Measurements from ENCODE around the gene LTBP1.
"Not testable (repeated sequence)": the region's sequence is repeated elsewhere in the genome, so short reads cannot be mapped to it uniquely, and the experiment has no call there.

LTBP1 gene

DNA sequence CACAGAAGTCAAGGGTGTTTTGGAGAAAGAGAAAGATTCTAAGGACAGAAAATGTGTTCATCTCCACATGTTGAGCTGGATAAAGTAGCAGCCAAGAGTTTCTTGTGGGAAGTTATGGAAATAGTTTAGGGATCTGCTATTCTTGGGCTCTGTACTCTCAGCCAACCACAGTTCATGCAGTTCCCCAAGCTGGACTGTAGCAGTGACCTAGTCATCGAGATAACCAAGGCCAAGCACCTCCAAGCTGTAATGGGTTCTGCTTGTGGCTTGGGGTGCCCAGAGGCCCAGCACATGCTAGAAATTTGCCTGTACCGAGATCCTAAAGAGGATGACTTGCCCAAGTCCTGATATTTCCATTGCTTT is 437.8 kb downstream of the LTBP1 start:
- no peak overlapping the region for H3K27ac ChIP-seq (replicated peaks)
- H3K4me3 ChIP-seq (replicated peaks; ENCODE audit: insufficient read depth, low read length), result no peak overlapping the region

DNA sequence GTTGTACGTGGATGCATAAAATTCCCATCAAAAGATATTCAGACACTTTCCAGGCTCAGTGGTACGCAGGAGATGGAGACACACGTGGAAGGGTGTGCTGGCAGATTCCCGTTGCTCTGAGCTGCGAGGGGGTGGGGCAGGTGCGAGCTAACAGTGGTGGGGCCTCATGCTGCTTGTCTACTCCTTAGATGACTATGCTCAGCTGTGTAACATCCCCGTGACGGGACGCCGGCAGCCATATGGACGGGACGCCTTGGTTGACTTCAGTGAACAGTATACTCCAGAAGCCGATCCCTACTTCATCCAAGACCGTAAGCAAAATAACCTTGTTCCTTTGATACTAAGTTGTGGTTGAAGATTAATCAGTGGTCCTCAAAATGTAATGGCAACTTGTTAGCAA is 442.2 kb downstream of the LTBP1 start:
- TF ChIP-seq GABPA (IDR thresholded peaks at IDR 0.05; ENCODE audit: low read depth) (no peak), POLR2AphosphoS5 (IDR thresholded peaks at IDR 0.05; ENCODE audit: low read depth) (no peak), SPI1 (IDR thresholded peaks at IDR 0.05; ENCODE audit: borderline replicate concordance, low read depth) (no peak)
- TF ChIP-seq, protein P1, sequence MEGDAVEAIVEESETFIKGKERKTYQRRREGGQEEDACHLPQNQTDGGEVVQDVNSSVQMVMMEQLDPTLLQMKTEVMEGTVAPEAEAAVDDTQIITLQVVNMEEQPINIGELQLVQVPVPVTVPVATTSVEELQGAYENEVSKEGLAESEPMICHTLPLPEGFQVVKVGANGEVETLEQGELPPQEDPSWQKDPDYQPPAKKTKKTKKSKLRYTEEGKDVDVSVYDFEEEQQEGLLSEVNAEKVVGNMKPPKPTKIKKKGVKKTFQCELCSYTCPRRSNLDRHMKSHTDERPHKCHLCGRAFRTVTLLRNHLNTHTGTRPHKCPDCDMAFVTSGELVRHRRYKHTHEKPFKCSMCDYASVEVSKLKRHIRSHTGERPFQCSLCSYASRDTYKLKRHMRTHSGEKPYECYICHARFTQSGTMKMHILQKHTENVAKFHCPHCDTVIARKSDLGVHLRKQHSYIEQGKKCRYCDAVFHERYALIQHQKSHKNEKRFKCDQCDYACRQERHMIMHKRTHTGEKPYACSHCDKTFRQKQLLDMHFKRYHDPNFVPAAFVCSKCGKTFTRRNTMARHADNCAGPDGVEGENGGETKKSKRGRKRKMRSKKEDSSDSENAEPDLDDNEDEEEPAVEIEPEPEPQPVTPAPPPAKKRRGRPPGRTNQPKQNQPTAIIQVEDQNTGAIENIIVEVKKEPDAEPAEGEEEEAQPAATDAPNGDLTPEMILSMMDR (IDR thresholded peaks at IDR 0.05; ENCODE audit: insufficient read depth, low read length), result no peak
- TF ChIP-seq, protein P2, sequence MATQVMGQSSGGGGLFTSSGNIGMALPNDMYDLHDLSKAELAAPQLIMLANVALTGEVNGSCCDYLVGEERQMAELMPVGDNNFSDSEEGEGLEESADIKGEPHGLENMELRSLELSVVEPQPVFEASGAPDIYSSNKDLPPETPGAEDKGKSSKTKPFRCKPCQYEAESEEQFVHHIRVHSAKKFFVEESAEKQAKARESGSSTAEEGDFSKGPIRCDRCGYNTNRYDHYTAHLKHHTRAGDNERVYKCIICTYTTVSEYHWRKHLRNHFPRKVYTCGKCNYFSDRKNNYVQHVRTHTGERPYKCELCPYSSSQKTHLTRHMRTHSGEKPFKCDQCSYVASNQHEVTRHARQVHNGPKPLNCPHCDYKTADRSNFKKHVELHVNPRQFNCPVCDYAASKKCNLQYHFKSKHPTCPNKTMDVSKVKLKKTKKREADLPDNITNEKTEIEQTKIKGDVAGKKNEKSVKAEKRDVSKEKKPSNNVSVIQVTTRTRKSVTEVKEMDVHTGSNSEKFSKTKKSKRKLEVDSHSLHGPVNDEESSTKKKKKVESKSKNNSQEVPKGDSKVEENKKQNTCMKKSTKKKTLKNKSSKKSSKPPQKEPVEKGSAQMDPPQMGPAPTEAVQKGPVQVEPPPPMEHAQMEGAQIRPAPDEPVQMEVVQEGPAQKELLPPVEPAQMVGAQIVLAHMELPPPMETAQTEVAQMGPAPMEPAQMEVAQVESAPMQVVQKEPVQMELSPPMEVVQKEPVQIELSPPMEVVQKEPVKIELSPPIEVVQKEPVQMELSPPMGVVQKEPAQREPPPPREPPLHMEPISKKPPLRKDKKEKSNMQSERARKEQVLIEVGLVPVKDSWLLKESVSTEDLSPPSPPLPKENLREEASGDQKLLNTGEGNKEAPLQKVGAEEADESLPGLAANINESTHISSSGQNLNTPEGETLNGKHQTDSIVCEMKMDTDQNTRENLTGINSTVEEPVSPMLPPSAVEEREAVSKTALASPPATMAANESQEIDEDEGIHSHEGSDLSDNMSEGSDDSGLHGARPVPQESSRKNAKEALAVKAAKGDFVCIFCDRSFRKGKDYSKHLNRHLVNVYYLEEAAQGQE (IDR thresholded peaks at IDR 0.05; ENCODE audit: insufficient replicate concordance, low read depth), result no peak
- Histone ChIP-seq H3K4me3 (replicated peaks; ENCODE audit: insufficient read depth, low read length) (no peak overlapping the region), H3K27me3 (ENCODE audit: insufficient read depth, poor library complexity, severe bottlenecking) (no peaks in the 10 kb centered on the region), H3K27ac (replicated peaks) (no peak overlapping the region)
- no peak for DNase-seq (ENCODE audit: low read depth in 1 of 2, low spot score in 1 of 2)

More for the DNA sequence above, 437.8 kb downstream of the LTBP1 start:
- no peaks in the 10 kb centered on the region for H3K27me3 ChIP-seq (ENCODE audit: insufficient read depth, poor library complexity, severe bottlenecking)
- TF ChIP-seq GABPA (IDR thresholded peaks at IDR 0.05; ENCODE audit: low read depth) (no peak), POLR2AphosphoS5 (IDR thresholded peaks at IDR 0.05; ENCODE audit: low read depth) (no peak), SPI1 (IDR thresholded peaks at IDR 0.05; ENCODE audit: borderline replicate concordance, low read depth) (no peak)
- TF ChIP-seq, protein P1 (IDR thresholded peaks at IDR 0.05; ENCODE audit: insufficient read depth, low read length), result no peak
- TF ChIP-seq, protein P2 (IDR thresholded peaks at IDR 0.05; ENCODE audit: insufficient replicate concordance, low read depth), result no peak
- DNase-seq (ENCODE audit: low read depth in 1 of 2, low spot score in 1 of 2), result no peak

DNA sequence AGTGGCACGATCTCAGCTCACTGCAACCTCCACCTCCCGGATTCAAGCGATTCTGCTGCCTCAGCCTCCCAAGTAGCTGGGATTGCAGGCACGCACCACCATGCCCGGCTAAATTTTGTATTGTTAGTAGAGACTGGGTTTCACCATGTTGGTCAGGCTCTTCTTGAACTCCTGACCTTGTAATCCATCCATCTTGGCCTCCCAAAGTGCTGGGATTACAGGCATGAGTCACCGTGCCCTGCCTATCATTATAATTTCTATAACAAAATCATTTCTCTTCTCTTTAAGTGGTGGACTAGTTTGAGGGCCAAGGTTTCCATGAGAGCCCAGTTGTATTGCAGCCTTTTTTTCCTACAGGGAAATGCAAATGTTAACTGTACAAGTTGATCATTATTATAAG is 442.9 kb downstream of the LTBP1 start:
- not testable (repeated sequence) for H3K27ac ChIP-seq (replicated peaks); DNase-seq (ENCODE audit: low read depth in 1 of 2, low spot score in 1 of 2); H3K27me3 ChIP-seq (ENCODE audit: insufficient read depth, poor library complexity, severe bottlenecking); H3K4me3 ChIP-seq (replicated peaks; ENCODE audit: insufficient read depth, low read length)

DNA sequence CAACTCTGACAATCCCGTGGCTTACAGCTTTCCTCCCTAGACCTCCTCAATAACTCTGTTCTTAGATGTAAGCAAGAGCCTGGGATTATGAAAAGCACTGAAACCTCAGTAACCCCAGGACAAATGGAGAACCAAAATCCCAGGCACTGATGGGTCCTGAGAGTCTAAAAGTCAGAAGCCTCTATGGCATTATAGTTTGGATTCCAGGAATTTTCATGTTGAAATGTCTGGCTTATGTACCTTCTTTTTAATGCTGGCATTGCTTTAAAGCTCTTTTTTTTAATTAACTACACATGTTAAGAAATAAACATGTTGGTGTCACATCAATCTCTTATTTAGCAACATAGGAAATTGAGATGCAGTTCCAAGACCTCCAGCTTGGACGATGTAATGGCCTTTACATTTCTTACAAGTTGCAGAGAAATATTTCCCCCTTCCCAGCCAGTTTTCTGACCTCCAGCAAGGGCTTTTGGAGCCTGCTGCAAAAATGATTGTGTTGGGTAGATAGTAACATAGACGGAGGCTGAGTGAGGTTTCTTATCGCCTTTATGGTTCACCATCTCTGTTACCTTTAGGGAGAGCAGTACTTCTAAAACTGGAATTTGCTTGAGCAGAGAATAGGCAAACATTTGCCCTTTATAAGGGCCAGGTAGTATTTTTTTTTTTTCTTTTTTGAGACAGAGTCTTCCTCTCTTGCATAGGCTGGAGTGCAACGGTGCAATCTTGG is 444.9 kb downstream of the LTBP1 start:
- no peaks in the 10 kb centered on the region for H3K27me3 ChIP-seq (ENCODE audit: insufficient read depth, poor library complexity, severe bottlenecking)
- H3K4me3 ChIP-seq (replicated peaks; ENCODE audit: insufficient read depth, low read length), result no peak overlapping the region
- no peak overlapping the region for H3K27ac ChIP-seq (replicated peaks)
- DNase-seq (ENCODE audit: low read depth in 1 of 2, low spot score in 1 of 2), result no peak
- TF ChIP-seq, protein P1 (IDR thresholded peaks at IDR 0.05; ENCODE audit: insufficient read depth, low read length), result no peak
- TF ChIP-seq, protein P2 (IDR thresholded peaks at IDR 0.05; ENCODE audit: insufficient replicate concordance, low read depth), result no peak
- TF ChIP-seq SPI1 (IDR thresholded peaks at IDR 0.05; ENCODE audit: borderline replicate concordance, low read depth), result no peak
- no peak for TF ChIP-seq POLR2AphosphoS5 (IDR thresholded peaks at IDR 0.05; ENCODE audit: low read depth)
- TF ChIP-seq GABPA (IDR thresholded peaks at IDR 0.05; ENCODE audit: low read depth), result no peak

Measured in HL-60 (cell line).